Fibroblast of skin of left quadriceps (primary cell): ENCODE data around the gene GLB1L2.
"Not testable (repeated sequence)": the region's sequence is repeated elsewhere in the genome, so short reads cannot be mapped to it uniquely, and the experiment has no call there.

Experiments
- DNase-seq, 2 experiments: peaks; one replicate each; pipeline ENCODE4 v3.0.0-alpha.2; 2013; ENCODE audit warnings: low read depth in 2 of 2

GLB1L2 gene

DNA sequence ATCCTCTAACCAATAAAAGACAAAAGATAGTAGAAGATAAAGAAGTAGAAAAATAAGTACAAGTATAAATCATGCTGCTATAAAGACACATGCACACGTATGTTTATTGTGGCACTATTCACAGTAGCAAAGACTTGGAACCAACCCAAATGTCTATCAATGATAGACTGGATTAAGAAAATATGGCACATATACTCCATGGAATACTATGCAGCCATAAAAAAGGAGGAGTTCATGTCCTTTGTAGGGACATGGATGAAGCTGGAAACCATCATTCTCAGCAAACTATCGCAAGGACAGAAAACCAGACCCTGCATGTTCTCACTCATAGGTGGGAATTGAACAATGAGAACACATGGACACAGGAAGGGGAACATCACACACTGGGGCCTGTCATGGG, 10.4 kb upstream of the GLB1L2 start:
- DNase-seq = not testable (repeated sequence)

DNA sequence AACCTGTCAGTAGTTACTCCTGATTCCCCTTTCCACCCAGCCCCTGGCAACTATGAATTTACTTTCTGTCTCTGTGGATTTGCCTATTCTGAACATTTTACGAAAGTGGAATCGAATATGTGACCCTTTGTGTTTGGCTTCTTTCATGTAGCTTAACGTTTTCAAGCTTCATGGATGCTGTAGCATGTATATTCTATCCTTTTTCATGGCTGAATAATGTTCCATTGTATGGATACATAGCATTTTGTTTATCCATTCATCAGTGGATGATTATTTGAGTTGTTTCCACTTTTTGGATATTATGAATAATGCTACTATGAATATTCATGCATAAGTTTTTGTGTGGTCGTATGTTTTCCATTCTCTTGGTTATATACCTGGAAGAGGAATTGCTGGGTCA, 9.2 kb upstream of the GLB1L2 start:
- DNase-seq = no peak

DNA sequence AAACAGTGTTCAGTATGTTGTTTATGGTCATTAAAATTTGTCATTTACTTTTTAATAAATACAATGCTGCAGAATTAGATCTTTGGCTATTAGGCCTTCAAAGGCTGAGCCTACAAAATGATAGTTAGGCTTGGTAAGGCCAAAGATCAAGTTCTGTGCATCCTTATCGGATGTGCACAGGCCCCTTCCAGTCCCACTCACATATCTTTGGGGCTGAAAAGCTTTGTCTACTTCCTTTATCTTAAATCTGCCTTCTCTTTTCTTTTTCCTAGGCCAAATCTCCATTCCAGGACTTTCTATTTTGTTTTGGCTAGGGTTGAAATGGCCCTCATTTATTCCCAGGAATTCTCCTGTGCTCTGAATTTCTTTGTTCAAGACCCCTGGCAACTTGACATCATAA, 3.4 kb upstream of the GLB1L2 start:
- no peak for DNase-seq

DNA sequence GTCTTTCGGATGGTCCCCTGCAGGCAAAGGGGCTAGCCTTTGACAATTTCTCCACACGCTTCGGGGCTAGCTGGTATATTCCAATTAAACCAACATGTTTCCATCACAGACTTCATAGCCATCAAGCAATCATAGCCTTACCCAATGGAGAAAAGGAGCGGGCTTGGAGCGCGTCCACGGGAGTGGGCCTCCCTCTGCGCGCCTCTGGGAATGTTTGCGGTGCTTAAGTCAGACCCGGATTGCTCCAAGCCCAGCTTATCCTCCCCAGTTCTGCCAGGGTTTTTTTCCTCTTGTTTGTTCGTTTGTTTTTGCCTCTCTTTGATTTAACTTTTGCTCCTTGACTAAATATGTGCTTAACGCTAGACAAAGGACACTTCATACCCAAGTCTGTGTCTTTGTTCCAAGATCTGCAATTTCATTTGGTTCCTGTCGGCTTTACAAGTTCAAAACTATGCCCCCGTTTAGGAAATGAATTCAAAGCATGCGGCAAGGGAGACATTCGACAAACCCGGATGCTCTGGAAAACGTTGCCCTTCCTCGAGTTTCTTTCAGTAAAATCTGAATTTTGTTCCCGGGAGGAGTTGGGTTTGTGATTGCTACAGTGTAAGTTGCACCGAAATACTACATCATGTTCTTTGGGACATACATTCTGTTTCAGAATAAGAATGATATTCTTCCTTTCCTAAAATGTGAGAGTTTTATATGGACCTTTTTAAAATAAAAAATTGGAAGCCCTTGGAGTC, 1.0 kb upstream of the GLB1L2 start:
- DNase-seq = no peak

DNA sequence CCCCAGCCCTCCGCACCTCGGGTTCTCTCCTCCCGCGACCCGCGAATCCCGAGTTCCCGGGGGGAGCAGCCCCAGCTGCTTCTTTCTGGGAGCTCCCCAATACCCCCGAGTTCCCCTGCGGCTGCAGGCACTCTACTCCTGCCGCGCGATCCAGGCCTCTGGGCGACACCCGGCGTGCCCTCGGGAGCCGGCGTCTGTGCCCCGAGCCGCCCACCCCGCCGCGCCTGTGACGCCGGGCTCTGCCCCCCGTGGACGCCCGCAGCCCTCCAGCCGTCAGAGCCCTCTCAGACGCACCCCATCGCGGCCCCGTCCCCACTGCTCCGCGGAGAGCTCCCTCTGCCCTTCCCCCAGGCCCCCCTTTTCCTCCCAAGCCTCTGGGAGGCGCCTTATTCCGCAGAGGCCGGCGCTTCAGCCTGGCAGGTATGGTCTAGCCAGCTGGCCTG, 422 bp downstream of the GLB1L2 start:
- no peak for DNase-seq

DNA sequence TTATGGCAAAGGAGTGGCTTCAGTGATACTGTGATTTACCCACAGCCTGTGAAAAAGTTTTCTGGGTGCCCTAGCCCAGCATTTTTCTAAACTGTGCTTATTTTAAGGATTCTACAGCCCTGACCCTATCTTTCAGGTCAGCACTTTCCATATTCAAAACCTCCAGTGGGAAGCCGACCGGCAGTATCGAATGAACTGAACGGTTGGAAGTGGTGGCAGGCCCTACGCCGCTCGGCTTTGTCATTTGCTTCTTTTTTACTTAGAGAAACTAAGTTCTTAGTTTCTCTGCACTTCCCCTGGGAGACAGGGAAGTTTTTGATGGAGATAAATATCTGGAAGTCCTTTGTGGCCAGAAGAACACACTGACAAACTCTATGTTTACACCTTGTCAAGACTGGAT, 994 bp downstream of the GLB1L2 start:
- no peak for DNase-seq

DNA sequence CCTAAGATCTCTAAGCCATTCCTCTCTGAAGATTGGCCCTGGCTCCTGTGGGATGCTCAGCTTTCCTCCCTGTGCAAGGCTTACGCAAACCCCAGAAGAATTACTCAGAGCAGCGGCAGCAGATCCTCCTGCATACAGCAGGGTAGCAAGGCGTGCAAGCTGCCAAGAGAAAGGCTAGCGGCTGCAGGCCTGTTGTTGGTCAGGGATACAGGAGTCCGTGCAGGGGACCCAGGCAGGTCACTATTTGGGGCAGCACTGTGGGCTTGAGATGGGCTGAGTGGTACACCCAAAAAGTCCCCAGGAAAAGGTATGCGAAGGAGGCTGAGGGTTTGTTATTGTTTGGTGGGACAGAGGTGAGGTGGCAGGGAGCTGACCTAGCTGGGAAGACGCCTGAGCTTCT, 1.5 kb downstream of the GLB1L2 start:
- no peak for DNase-seq

DNA sequence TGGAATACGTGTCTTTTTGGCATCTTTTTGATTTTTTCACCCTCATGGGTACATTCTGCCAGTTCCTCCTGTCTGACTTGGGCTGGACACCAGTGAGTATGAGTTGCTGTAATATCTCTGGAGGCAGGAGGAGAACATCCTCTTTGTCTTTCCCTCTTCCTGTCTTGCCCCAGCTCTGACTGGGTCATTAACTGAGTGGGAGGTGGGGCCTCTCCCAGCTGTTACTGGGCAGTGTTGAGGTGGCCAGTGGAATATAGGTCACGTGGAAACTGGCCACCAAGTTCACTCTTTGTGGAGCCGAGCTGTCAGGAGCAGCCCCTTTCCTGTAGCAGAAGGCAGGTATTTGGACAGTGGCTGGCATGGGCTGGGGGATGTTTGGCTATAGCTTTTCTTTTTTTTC, 2.2 kb downstream of the GLB1L2 start:
- DNase-seq = no peak

DNA sequence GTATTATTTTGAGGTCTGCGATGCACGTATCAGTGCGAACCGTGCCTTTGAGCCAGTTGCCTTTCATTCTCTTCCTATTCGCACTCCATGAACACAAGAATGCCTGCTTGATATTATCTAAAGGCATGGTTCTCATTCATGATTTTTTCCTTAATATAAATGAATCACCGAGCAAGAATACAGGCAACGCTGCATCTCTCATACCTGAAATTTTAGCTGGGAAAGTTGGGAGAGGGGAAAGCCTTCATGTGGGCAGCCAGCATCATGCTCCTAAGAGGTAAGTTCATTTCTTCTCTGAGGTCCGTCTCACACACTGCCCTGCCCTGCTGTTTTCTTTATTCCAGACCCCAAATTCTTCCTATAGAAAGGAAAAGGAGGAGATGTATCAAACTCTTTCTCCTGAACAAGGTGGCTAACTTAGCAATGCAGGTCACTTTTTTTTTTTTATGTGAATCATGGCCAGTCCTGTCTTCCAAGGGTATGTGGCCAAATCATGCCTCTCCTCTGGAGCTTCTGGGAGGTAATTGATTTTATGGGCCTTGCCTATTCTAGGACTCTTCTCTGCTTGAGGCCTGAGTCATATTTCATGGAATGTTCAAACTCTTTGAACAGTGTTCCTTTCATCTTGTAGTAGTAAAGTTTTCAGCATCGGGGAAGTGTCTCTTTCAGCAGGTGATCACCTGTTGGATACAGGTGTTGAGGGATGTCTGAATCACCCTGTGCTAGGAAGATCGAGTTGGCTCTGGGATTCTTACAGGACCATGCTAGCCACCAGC, 3.2 kb downstream of the GLB1L2 start:
- DNase-seq = no peak

DNA sequence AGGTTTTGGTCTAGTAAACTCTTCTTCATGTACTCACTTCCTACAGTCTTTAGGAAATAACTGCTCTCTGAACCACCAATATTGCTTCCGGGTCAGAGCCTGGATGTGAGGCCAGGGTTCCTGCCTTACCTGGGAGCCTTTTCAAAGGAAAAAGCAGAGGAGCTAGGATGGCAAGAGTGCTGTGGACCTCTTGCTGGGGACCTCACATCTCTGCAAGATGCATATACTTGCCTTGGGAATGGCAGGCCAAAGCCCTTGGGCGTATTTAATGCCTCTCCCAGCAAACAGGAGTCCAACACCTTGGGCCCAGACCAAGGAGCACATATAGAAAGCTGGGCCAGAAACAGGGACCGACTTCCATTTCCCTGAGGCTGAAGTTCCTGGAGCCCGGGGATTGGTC, 5.3 kb downstream of the GLB1L2 start:
- DNase-seq = no peak

DNA sequence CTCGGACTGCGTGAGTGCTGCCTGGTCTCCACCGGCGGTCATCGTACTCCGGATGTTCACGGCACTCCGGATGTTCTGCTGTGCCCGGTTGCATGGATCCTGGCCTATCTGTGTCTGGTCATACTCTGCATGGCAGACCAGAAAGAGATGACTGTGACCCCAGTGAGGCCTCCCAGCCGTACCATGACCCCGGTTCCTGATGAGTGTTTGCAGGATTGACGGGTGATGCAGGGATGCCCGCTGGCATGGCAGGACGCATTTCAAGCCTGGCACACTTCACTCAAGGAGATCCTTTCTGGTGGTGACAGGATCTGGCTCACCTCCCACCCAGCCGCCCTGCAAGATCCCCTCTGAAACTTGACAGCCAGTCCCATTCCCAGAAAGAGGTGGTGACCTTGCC, 6.3 kb downstream of the GLB1L2 start:
- DNase-seq = no peak

DNA sequence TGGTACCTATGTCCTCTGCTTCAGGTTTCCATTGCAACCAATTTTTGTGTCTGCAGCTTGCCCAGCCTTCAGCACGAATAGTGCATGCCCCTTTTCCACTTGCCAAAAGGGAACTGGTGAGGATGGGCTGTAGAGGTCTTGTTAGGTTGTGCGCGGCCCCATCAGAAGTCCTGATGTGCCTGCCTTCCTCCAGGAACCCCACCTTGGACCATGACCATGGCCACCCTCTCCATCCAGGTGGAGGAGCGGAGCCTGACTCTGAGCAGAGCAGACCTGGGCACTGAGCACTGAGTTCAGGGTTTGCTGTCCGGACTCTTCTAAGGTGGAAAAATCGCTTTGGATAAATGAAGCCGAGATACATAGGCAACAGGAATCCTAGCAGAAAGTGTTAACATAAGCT, 6.9 kb downstream of the GLB1L2 start:
- DNase-seq = no peak

DNA sequence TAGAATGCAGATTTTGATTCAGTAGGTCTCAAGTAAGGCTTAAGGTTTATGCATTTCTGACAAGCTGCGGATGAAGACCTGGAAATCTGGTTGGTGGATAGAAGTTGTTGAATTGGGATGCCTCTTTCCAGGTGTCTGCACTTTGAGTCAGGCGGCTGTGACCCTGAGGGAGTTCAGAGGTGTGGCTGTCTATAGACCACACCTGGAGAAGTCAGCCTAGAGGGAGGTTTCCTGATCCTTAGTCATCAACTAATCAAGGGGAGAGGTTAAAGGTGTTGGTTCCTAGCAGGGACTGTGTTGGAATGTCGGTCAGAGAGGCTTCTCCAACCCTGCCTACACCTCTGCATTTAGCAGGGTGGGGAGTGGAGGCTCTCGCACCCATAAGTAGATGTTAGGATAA, 8.0 kb downstream of the GLB1L2 start:
- no peak for DNase-seq

DNA sequence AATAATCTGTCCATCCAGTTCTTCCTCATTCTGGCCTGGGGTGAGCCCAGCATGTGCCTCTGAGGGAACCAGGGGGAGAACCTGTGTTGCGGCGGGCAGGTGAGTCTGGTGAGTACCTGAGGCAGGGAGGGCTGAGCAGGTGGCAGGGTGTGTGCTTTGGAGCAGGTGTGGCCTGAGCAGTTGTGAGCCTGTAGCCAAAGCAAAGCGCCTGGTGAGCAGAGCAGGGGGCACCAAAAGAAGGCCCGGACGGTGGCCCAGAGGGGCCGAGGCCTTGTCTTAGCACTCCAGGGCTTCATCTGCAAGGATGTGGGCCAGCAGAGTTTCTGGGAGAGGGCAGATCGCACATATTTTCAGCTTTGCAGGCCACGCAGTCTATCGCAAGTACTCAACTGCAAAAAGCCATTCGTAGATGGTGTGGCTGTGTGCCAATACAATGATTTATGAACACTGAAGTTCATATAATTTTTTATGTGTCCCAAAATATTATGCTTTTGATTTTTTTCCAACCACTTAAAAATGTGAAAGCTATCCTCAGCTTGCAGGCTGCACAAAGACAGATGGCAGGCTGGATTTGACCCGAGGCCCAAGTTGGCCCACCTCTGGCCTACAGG, 8.7 kb downstream of the GLB1L2 start:
- DNase-seq = no peak

DNA sequence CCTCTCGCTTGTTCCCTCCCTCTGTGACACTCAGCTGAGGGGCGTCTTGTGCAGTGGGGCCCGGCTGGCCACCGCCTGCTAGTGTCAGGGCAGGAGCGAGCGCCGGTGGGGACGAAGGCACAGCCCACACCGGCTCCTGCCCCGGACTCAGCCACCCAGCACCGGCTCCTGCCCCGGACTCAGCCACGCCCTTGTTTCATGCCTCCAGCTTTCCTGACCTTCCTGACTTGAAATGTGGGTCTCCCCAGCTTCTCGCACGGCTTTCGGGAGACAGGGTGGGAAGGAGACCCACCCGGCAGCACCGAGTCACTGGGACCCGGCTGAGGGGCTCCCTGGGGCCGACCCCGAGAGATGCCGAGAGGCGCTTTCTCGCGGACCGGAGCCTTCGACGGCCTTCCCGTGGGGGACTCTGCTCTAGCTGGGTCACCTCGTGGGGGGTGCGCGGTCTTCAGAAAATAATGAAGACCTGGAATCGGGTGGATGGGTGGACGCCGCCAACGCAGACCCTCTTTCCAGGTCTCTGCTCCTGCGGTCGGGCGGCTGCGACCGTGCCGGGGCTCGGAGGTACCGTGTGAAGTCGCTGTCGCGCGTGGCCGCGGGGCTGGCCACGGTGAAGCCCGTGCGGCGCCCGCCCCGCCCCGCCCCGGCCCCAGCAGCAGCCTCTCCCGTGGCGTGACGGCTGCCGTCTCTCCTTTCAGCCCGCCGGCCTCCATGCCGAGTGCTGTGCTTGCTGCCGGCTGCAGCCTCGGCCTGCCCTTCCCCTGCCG, 10.2 kb downstream of the GLB1L2 start:
- DNase-seq = no peak

DNA sequence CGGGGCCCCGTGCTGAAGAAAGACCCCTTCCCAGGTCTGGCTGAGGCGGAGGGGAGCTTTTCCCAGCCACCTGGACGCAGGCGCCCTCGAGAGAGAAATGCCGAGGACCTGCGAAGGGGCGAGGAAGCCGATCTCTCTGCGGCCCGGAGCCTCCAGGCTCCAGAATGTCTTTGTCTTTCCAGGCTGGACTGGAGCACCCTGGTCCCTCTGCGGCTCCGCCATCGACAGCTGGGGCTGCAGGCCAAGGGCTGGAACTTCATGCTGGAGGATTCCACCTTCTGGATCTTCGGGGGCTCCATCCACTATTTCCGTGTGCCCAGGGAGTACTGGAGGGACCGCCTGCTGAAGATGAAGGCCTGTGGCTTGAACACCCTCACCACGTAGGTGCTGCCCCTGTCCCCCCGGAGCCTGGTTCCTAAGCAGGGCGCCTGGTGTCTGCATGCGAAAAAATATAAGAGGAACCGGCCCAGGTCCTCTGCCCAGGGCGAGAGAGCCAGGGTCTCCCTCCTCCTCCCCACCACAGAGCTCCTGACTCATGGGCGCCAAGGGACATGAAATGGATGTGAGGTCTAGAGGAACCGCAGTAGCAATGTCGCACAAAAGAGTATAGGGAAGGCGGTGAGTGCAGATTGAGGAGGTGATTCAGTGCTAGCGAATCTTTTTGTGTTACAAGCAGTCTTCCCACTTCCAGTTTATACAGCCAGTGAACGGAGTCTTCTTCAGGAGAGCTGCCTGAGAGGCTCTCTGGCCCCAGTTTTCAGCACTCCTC, 11.0 kb downstream of the GLB1L2 start:
- no peak for DNase-seq

DNA sequence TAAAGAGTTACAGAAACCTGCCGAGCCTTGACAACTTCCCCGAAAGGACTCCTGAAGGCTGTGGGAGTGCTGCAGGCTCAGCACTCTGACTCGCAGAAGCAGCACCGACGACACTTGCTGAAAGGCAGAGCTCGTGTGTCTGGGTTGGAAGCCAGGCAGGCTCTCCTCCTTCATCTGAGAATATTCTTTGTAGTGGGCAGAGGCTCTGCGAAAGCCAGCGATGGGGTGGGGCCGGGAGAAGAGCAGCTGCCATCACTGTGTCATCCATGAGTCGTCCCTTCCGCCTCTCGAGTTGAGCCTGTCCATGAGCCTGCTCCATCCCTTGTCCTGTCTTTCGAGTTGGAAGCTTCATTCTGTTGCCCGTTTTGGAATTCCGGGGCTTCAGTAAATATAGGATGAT, 11.9 kb downstream of the GLB1L2 start:
- DNase-seq = no peak

DNA sequence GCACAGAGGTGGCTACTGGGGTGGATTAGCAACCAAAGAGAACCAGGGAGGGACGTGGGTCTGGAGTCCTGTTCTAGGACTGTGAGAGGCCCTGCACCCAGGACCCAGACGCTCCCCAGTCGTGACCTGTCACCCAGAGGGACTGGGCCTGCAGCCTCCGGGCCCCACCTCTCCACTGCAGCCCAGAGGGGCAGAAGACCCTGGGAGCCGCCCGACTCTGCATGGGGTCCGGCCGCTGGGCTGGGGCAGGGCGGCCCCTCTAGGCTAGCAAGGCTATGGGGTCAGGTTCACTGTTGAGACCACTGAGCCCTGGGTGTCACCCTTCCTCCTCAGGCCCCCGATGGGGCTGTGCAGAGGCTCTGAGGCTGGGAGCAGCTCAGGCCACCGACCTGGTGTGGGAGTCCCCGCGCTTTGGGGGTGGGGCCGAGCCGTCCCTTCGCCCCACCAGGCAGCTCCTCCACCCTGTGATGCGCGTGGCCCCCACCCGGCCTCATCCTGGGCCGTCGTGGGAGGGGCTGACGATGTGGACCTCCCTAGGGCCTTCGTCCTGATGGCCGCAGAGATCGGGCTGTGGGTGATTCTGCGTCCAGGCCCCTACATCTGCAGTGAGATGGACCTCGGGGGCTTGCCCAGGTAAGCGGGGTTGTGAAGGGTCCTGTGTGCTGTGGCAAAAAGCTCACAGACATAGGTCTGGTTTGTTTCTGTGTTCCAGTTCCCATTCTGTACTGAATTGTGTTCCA, 12.9 kb downstream of the GLB1L2 start:
- DNase-seq = not testable (repeated sequence)

DNA sequence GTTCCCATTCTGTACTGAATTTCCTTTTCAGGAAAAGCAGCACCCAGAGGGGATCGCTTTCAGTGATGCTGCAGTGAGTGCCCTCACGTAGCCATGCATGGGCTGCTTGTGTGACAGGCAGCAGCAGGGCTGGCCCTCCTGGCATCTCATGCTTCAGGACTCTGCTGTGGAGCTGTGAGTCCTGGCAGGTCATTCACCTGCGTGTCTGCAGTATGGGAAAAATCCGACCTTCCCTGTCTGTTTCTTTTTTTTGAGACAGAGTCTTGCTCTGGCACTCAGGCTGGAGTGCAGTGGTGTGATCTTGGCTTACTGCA, 13.4 kb downstream of the GLB1L2 start:
- DNase-seq = no peak

DNA sequence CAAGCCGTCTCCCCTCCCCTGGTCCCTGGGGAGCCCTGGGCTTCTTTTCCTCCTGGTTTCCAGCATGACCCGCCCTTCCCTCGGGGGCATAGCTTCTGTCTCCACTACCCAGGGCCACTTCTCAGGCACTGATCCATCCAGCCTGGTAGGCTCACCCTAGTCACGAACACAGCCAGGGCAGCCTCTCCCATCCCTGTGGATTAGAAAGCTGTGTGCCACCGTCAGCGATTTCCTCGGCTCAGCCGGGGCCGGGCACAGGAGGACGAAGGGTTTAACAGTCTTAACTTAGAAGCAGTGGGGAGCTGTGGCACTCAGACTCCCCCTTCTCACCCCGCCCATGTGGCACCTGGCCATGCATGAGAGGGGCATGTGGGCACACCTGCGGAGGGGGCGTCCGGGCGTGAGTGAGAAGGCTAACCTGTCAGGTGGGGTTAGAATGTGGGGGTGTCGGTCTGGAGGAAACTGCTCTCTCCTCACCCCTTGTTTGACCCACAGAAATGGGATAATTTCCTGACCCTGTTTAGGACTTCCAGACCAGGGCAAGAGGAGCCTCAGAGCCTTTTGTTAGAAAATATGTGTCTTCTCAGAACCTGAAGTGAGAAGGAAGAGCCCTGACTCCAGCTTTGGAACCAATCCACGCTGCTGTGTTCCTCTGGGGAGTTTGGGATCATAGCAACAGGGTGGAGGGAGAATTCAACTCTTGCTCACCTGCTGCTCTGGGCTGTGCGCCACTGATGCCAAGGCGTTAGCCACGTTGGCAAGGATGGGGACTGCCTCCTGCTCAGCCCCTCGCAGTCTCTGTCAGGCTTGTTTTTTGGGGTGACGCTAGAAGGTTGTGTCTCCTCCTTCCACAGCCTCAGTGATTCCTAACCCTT, 14.6 kb downstream of the GLB1L2 start:
- no peak for DNase-seq
